GM12878 (cell line): ENCODE data around the gene DAB2. TPM values are rescaled to one million over a fixed set of nuclear protein-coding genes. Genes with fewer than 3 reads are reported as not detected.

ENCODE experiments used
- ATAC-seq: fragments of 200-7000 bp; cut with Tn5 transposase; 3 replicates; pipeline ENCODE4 v1.9.1; 2020; ENCODE audit warnings: mild to moderate bottlenecking, moderate library complexity
- BruUV-seq: library from RNA; stranded (reverse); fragments of 400-500 nt; replicated peaks from 2 replicates; lab custom pipeline; 2021; lab: Mats Ljungman, UMichigan
- CTCF ChIA-PET: fragments of 300-600 bp; sonication (Branson Sonifier 250); formaldehyde crosslinking; extraction: SDS; loops from one replicate; lab custom pipeline; 2021; ENCODE audit warnings: inconsistent platforms; lab: Yijun Ruan, JAX
- POLR2A ChIA-PET: fragments of 350-600 bp; formaldehyde crosslinking; extraction: SDS; loops from one replicate; lab custom pipeline; 2021; ENCODE audit warnings: inconsistent platforms; lab: Charles Lee
- RAD21 ChIA-PET: fragments of 300-600 bp; sonication (Branson Sonifier 250); formaldehyde crosslinking; loops from one replicate; lab custom pipeline; 2023; ENCODE audit warnings: antibody characterized with exemption; ENCODE audit not compliant: unreplicated experiment; lab: Charles Lee
- SMC1A ChIA-PET: fragments of 300-600 bp; sonication (Branson Sonifier 250); formaldehyde crosslinking; loops from one replicate; lab custom pipeline; 2023; ENCODE audit not compliant: unreplicated experiment, uncharacterized antibody; lab: Charles Lee
- DNase-seq: peaks from one replicate; pipeline ENCODE4 v3.0.0-alpha.2; 2011; ENCODE audit warnings: low read depth, low spot score
- FAIRE-seq: peaks from 3 replicates; lab custom pipeline; 2011; peaks lifted over from hg19 to GRCh38; lab: Jason Lieb, UNC
- H2AFZ ChIP-seq: 2 replicates; pipeline ENCODE4 v1.6.0; 2011; ENCODE audit warnings: low read depth, low read length, control low read depth; ENCODE audit not compliant: control insufficient read depth
- H3K27ac ChIP-seq: 2 replicates; pipeline ENCODE4 v1.5.1; 2011; ENCODE audit warnings: control low read depth; ENCODE audit not compliant: control insufficient read depth, insufficient read depth
- H3K27me3 ChIP-seq, 2 experiments: replicated peaks in 1 of 2; 2 replicates each; pipeline versions ENCODE4 v1.6.0 to v1.6.1; 2011; ENCODE audit warnings: low read length in 1 of 2; ENCODE audit not compliant: control insufficient read depth in 2 of 2, insufficient read depth in 2 of 2
- H3K36me3 ChIP-seq, 2 experiments: 2 replicates each; pipeline ENCODE4 v1.5.1; 2011; ENCODE audit warnings: low read length in 1 of 2; ENCODE audit not compliant: control insufficient read depth in 2 of 2, insufficient read depth in 2 of 2
- H3K4me1 ChIP-seq: 2 replicates; pipeline ENCODE4 v1.6.1; 2011; ENCODE audit warnings: mild to moderate bottlenecking, low read length, moderate library complexity, mixed read lengths; ENCODE audit not compliant: control insufficient read depth, insufficient read depth
- H3K4me2 ChIP-seq: 2 replicates; pipeline ENCODE4 v1.6.0; 2011; ENCODE audit warnings: control low read depth; ENCODE audit not compliant: control insufficient read depth, insufficient read depth
- H3K4me3 ChIP-seq: fragments of 200-600 bp; sonication (generic); 2 replicates; pipeline ENCODE4 v1.5.1; 2016
- H3K79me2 ChIP-seq: 2 replicates; pipeline ENCODE4 v1.6.0; 2011; ENCODE audit warnings: low read length; ENCODE audit not compliant: control insufficient read depth, insufficient read depth
- H3K9ac ChIP-seq: 2 replicates; pipeline ENCODE4 v1.8.0; 2011; ENCODE audit warnings: low read length, control low read depth, mixed read lengths; ENCODE audit not compliant: control insufficient read depth, insufficient read depth
- H3K9me3 ChIP-seq: replicated peaks from 3 replicates; pipeline ENCODE4 v1.5.1; 2011; ENCODE audit warnings: mild to moderate bottlenecking, low read length; ENCODE audit not compliant: control insufficient read depth, insufficient read depth
- H4K20me1 ChIP-seq: 2 replicates; pipeline ENCODE4 v1.6.0; 2011; ENCODE audit not compliant: control insufficient read depth, insufficient read depth
- PAX8 ChIP-seq: fragments of 450-650 bp; IDR thresholded peaks from 2 replicates; pipeline ENCODE4 v1.6.1; 2017; ENCODE audit warnings: mild to moderate bottlenecking, moderate library complexity
- WGBS: methylation state at CpG from one replicate; pipeline ENCODE4 v1.1.6; 2016; ENCODE audit warnings: low lambda C conversion rate; ENCODE audit not compliant: insufficient replicate concordance, insufficient coverage; ENCODE audit errors: missing lambda C conversion rate; 5-methylcytosine and 5-hydroxymethylcytosine counted together
- in situ Hi-C: fragments of 300-500 bp; cut with MboI; formaldehyde crosslinking; loops from 9 replicates; pipeline ENCODE4 v1.14.3; 2018; ENCODE audit warnings: mixed read lengths
- intact Hi-C: fragments of 100-400 bp; cut with micrococcal nuclease; formaldehyde crosslinking; loops from one replicate; pipeline ENCODE4 v1.14.2; 2022; ENCODE audit not compliant: unreplicated experiment
- polyA plus RNA-seq, 11 experiments: library from polyadenylated mRNA; depleted of rRNA in 4 of 11; unstranded in 6 of 11; stranded (reverse) in 5 of 11; fragments of >200 nt; fragmentation: Nextera tagmentation in 4 of 11; fragmentation: Illumina TruSeq in 1 of 11; extraction: Ambion mirVana in 4 of 11; extraction: Trizol in 1 of 11; gene quantifications; 1 replicate in 1 of 11; 2 replicates in 10 of 11; pipeline versions ENCODE4 v1.2.1 to v1.2.3, GENCODE V29; 2011 to 2016; ENCODE audit warnings: inconsistent platforms in 2 of 11, missing spikeins in 2 of 11, low read depth in 1 of 11
- total RNA-seq, 4 experiments: library from RNA; depleted of rRNA in 3 of 4; stranded (reverse); fragments of >200 nt in 3 of 4; fragmentation: Illumina TruSeq in 1 of 4; extraction: Trizol in 1 of 4; gene quantifications; 2 replicates each; pipeline versions ENCODE4 v1.2.1 to v1.2.3, GENCODE V29; 2013 to 2021
- TF ChIP-seq, protein P1 (sequence below): fragments of 450-650 bp; formaldehyde crosslinking; IDR thresholded peaks from 2 replicates; pipeline ENCODE4 v1.5.0; 2022; ENCODE audit warnings: mild to moderate bottlenecking, missing genetic modification characterization
- TF ChIP-seq, protein P2 (sequence below): IDR thresholded peaks from 2 replicates; pipeline ENCODE4 v1.6.1; 2012; ENCODE audit warnings: low read depth, low read length, improper control_type of control experiment

The DAB2 gene
- total and polyA plus RNA-seq, 10 of the 15 experiments (the other 5 are each of a cell fraction or from before 2014, with no cell fraction given): 0.05 to 0.23 (median 0.11) TPM; not detected in 7

DNA sequence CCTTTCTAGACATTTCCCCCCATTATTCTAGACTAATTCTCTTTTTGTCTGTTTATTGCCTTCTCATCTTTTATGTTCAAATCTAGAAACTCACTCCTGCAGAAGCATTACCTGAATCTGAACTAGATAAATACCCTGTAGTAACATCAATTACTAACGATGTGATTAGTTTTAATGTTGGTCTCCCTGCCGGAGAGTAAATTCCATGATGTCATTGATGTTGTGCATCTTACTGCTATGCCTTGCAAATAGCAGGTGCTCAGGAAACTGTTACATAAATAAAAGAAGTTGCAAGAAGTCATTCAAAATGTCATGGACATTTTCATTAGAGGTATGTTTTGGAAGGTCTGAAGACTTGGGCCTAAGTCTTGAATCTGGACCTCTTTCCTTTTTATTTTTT lies 37.5 kb downstream of the DAB2 start:
- H3K4me1 ChIP-seq: no peaks in the 10 kb centered on the region
- 75% methylated on average over 2 of the region's 2 CpGs for WGBS
- in situ Hi-C loops: no loop called here
- ATAC-seq: no peak
- H2AFZ ChIP-seq: no peak overlapping the region
- 0 out of 4 replicates have a peak, but pooled peaks cover 0 to 1% of the 10 kb centered on the region in 2 experiments for H3K27me3 ChIP-seq
- SMC1A ChIA-PET: no interaction called here
- H4K20me1 ChIP-seq: no peaks in the 10 kb centered on the region
- no peak overlapping the region for H3K9ac ChIP-seq
- no peak overlapping the region for H3K27ac ChIP-seq
- POLR2A ChIA-PET: no interaction called here
- CTCF ChIA-PET: no interaction called here
- H3K4me3 ChIP-seq: no peak overlapping the region
- H3K9me3 ChIP-seq: no peaks in the 10 kb centered on the region
- no TSS peak for BruUV-seq
- H3K79me2 ChIP-seq: no peaks in the 10 kb centered on the region
- DNase-seq: no peak
- intact Hi-C loops: no loop called here
- H3K4me2 ChIP-seq: no peak overlapping the region
- RAD21 ChIA-PET: no interaction called here
- TF ChIP-seq, protein P1, sequence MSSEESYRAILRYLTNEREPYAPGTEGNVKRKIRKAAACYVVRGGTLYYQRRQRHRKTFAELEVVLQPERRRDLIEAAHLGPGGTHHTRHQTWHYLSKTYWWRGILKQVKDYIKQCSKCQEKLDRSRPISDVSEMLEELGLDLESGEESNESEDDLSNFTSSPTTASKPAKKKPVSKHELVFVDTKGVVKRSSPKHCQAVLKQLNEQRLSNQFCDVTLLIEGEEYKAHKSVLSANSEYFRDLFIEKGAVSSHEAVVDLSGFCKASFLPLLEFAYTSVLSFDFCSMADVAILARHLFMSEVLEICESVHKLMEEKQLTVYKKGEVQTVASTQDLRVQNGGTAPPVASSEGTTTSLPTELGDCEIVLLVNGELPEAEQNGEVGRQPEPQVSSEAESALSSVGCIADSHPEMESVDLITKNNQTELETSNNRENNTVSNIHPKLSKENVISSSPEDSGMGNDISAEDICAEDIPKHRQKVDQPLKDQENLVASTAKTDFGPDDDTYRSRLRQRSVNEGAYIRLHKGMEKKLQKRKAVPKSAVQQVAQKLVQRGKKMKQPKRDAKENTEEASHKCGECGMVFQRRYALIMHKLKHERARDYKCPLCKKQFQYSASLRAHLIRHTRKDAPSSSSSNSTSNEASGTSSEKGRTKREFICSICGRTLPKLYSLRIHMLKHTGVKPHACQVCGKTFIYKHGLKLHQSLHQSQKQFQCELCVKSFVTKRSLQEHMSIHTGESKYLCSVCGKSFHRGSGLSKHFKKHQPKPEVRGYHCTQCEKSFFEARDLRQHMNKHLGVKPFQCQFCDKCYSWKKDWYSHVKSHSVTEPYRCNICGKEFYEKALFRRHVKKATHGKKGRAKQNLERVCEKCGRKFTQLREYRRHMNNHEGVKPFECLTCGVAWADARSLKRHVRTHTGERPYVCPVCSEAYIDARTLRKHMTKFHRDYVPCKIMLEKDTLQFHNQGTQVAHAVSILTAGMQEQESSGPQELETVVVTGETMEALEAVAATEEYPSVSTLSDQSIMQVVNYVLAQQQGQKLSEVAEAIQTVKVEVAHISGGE (CRISPR knock-in tag): no peak
- no peak for TF ChIP-seq PAX8
- TF ChIP-seq, protein P2, sequence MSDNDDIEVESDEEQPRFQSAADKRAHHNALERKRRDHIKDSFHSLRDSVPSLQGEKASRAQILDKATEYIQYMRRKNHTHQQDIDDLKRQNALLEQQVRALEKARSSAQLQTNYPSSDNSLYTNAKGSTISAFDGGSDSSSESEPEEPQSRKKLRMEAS: no peak
- H3K36me3 ChIP-seq: no peaks in the 10 kb centered on the region
- no peak for FAIRE-seq
